DMS153 (cell line): ENCODE measurements around the gene MARCKS.
A peak's percentile ranks its signal among the peaks of the same experiment; 100 is the strongest.
"Not testable (repeated sequence)": the region's sequence is repeated elsewhere in the genome, so short reads cannot be mapped to it uniquely, and the experiment has no call there.

Source experiments
- DNase-seq: peaks from one replicate; lab custom pipeline; 2025; lab: John Stamatoyannopoulos, UW

The MARCKS gene

DNA sequence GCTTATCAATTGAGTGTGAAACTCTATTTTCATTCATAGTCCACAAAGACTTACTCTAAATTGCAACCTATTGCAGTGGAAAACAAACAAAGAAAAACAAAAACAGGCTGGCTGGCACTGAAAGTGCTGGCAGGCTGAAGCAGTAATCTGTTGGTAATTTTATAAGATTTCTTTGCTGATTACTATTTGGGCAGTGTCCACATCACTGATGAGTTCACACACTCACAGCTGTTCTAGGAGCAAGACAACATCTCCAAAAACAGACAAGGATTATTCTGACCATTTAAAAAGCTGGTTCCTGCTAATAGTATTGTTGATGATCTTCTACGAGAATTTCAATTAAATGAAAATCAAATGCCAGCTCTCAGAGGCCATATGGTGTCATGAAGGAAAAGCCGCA is 26.9 kb downstream of the MARCKS start:
- no peak for DNase-seq

DNA sequence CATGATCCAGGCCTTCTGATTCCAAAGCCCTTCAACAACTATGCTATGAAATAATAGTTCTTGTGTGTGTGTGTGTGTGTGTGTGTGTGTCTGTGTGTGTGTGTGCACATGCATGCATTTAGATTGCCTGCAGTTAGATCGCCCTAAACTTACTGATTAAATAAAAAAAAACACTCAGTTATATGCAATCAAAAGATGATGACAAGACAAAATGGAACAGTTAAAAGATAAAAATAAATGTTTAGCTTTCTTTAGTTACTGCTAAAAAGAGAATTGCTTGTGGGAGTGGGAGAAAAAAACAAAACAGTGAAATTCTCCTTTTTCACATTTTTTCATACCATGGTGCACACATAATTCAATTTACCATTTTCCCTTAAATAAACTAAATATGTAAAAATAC is 29.4 kb downstream of the MARCKS start:
- no peak for DNase-seq

DNA sequence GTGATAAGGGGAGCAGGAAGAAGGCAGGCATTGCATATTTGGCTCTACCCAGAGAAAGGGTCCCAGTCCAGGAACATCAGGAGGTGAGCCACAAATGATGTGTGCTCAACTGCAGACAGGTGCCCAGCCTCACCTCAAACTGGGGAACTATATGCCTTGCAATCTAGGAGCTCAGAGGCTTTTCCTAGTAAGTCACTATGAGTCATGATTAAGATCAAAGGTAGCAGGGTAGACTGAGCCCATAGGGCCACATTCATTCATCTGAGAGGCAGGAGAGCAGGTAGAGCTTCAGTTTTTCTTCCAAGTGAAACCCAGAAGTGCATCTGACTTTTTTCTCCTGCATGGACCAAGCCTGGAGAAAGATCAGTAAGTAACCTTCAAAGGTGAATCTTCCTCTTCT is 31.3 kb downstream of the MARCKS start:
- no peak for DNase-seq

GRCh38 chr6:113888956-113889630 is 31.9 kb downstream of the MARCKS start:
- DNase-seq = no peak

DNA sequence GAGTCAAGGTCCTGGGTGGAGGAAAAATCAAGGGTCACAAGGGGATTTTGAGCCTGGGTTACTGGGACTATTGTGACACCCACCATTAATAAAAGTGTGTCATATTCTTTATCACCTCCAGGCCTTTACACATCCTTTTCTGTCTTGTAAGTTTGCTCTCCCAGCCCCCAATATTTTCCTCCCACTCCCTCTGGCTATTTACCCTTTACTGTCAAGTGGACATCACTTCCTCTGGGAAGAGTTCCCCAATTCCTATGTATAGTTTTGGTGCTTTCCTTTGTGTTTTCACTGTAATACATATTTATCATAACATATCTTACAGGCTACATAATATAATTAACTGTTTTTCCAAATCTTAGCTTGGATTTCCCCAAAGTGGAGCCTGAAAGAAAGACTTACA is 36.3 kb downstream of the MARCKS start:
- DNase-seq = no peak

- no peak for DNase-seq
Observed at GRCh38 chr6:113893866-113894265, 36.7 kb downstream of the MARCKS start.

GRCh38 chr6:113894712-113895674 is 37.8 kb downstream of the MARCKS start:
- DNase-seq = no peak

DNA sequence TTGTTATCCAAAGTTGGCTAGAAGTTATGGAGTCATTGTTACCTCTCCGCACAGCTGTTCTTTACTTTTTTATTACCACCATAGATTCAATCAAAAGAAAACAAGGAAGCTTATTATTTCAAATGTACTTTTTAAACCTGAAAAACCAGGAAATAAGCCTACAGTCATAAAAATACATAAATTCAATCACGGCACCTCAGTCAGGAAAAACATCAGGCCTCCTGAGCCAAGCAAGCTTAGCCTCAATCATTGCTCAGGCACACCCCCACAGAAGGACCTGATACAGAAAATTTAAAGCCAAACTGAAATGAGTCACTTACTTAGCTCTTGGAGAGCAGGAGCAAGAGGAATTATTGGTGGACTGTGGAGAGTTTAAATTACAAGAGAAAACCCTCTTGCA is 44.3 kb downstream of the MARCKS start:
- DNase-seq = no peak

DNA sequence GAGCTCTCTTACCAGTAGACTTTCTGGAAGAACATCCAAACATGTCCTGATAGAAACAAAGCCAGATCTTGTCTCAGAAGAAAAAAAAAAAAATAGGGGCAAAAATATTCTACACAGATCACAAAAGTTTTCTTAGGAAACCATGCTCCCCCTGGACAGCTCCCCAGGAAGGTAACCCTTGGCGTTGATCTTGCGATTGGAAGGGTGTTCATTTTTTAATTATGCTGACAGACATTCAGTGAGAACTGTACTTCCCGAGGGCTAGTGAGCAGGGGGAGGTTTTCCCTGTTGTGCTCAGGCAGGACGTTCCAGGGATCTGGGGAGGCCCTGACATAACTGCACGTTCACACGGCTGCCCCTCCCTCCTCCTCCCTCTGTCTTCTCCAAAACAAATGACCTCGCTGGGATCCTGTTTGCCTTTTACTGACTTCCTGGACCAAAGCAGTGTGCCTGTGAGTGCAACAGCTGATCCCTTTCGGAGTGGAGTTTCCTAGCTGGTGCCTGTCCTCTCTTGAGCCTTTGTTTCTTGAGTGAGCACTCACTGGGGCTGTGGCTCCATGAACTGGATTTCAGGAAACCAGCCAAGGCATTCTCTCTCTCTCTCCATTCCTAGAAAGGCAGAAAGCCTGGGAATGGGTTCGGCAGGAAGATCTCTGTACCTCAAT is 46.7 kb downstream of the MARCKS start:
- peak; percentile 52 for DNase-seq

- no peak for DNase-seq
Observed at GRCh38 chr6:113907102-113907815, 50.1 kb downstream of the MARCKS start.

- no peak for DNase-seq
Observed at GRCh38 chr6:113908801-113909200, 51.7 kb downstream of the MARCKS start.

DNA sequence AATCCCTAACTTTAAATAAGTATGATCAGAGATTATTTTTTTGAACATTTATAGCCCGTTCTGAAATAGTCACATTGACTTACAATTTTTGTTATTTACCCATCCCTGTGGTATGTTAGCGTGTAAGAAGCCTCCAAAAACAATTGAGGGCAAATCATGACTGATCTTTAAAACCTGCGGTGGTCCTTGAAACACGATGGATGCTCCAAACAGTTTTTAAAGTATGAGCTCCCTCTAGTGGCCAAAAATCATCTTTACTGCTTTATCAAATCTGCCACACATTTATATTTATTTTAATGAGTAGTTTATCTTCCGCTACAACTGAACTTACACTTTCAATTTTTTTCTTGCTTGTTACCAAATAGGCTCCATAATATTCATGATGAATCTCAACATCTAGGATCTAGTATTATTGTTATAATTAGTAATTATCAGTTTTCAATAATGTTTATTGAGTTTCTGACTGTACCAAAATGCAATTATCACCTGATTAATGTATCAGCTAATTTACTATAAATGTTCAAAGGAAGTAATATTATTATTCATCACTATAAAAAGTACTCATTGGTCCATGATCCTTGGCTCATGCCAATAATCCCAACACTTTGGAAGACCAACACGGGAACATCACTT is 52.2 kb downstream of the MARCKS start:
- DNase-seq = peak; percentile 7

- DNase-seq = not testable (repeated sequence)
Observed at GRCh38 chr6:113910285-113910684, 53.1 kb downstream of the MARCKS start.
